NCI-H446 treated with DMSO at 0.1 percent for 48 hours (cell line): ENCODE results near the gene FBN3.

Source experiments
- DNase-seq: peaks from one replicate; lab custom pipeline; 2025; lab: John Stamatoyannopoulos, UW

Gene FBN3

GRCh38 chr19:8089664-8090601, 59.5 kb downstream of the FBN3 start:
- no peak for DNase-seq

- DNase-seq = no peak
These were observed 60.4 kb downstream of the FBN3 start for GRCh38 chr19:8088752-8089663.

- no peak for DNase-seq
These were observed 61.5 kb downstream of the FBN3 start for GRCh38 chr19:8087876-8088275.

GRCh38 chr19:8086849-8087248, 62.5 kb downstream of the FBN3 start:
- DNase-seq = no peak

- DNase-seq = no peak
These were observed 63.6 kb downstream of the FBN3 start for GRCh38 chr19:8085598-8086408.

- no peak for DNase-seq
These were observed 65.2 kb downstream of the FBN3 start for GRCh38 chr19:8084152-8084551.

- DNase-seq = no peak
These were observed 66.3 kb downstream of the FBN3 start for GRCh38 chr19:8083141-8083540.

- DNase-seq = no peak
These were observed 67.5 kb downstream of the FBN3 start for GRCh38 chr19:8081569-8082550.

GRCh38 chr19:8080832-8081231, 68.6 kb downstream of the FBN3 start:
- DNase-seq = no peak

- DNase-seq = no peak
These were observed 69.4 kb downstream of the FBN3 start for GRCh38 chr19:8079988-8080387.

GRCh38 chr19:8075158-8076074, 74.0 kb downstream of the FBN3 start:
- DNase-seq = no peak

GRCh38 chr19:8074501-8074900, 74.9 kb downstream of the FBN3 start:
- DNase-seq = no peak

GRCh38 chr19:8071912-8072311, 77.5 kb downstream of the FBN3 start:
- DNase-seq = no peak

GRCh38 chr19:8069096-8069973, 80.1 kb downstream of the FBN3 start:
- DNase-seq = no peak

- DNase-seq = no peak
These were observed 83.5 kb downstream of the FBN3 start for GRCh38 chr19:8065875-8066261.

GRCh38 chr19:8064911-8065874, 84.2 kb downstream of the FBN3 start:
- no peak for DNase-seq

- DNase-seq = no peak
These were observed 91.7 kb downstream of the FBN3 start for GRCh38 chr19:8057545-8058270.
